NCI-H1694 (cell line): Measurements from ENCODE around the gene CDK8.

ENCODE experiments used
- DNase-seq: peaks from one replicate; lab custom pipeline; 2025; lab: John Stamatoyannopoulos, UW

Gene CDK8

GRCh38 chr13:26445092-26445491 is 191.2 kb downstream of the CDK8 start:
- DNase-seq, result no peak

GRCh38 chr13:26446751-26447150 is 192.8 kb downstream of the CDK8 start:
- no peak for DNase-seq

DNA sequence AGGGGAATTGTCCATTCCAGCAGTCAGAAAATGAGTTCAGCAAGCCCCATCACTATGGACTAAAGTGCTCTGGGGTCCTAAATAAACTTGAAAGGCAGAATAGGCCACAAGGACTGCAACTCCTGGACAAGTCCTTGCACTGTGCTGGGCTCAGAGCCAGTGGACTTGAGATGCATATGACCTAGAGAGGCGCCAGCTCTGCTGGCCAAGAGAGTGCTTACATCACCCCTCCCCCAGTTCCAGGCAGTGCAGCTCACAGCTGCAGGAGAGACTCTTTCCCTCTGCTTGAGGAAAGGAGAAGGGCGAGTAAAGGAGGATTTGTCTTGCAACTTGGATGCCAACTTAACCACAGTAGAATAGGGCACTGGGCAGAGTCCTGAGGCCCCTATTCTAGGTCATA is 194.1 kb downstream of the CDK8 start:
- no peak for DNase-seq

DNA sequence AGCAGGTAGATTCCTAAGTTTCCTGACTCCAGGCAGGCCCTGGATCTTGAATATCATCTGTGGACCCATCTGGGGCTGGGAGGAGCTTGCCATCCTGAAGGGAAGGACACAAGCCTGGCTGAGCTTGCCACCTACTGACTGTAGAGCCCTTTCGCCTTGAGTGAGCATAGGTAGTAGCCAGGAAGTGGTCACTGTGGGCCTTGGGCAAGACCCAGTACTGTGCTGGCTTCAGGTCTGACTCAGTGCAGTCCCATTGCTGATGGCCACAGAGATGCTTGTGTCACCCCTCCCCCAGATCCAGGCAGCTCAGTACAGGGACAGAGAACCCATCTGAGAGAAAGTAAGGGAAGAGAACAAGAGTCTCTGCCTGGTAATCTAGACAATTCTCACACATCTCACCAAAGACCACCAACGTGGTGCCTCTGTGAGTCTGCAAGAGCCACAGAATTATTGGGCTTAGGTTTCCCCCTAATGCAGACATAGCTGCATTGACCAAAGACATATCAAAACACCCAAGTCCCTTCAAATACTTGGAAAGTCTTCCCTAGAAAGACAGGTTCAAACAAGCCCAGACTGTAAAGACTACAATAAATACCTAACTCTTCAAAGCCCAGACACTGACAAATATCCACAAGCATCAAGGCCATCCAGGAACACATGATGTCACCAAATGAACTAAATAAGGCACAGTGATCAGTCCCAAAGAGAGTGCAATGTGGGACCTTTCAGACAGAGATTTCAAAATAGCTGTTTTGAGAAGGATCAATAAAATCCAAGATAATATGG is 195.3 kb downstream of the CDK8 start:
- no peak for DNase-seq
